PC-9 (cell line): Measurements from ENCODE around the gene LIMCH1.

Experiments
- EZH2 ChIP-seq: fragments of 200-600 bp; sonication (generic); IDR thresholded peaks from 2 replicates; pipeline ENCODE4 v1.8.0; 2017; ENCODE audit warnings: antibody characterized with exemption, low read depth
- TF ChIP-seq, protein P1 (sequence below): fragments of 200-600 bp; sonication (generic); conservative IDR thresholded peaks from 2 replicates; pipeline ENCODE4 v1.6.1; 2017; ENCODE audit warnings: mixed run types, antibody characterized with exemption, mild to moderate bottlenecking, moderate library complexity

GRCh38 chr4:41507291-41507947 lies 30.5 kb upstream of the LIMCH1 start:
- TF ChIP-seq, protein P1, sequence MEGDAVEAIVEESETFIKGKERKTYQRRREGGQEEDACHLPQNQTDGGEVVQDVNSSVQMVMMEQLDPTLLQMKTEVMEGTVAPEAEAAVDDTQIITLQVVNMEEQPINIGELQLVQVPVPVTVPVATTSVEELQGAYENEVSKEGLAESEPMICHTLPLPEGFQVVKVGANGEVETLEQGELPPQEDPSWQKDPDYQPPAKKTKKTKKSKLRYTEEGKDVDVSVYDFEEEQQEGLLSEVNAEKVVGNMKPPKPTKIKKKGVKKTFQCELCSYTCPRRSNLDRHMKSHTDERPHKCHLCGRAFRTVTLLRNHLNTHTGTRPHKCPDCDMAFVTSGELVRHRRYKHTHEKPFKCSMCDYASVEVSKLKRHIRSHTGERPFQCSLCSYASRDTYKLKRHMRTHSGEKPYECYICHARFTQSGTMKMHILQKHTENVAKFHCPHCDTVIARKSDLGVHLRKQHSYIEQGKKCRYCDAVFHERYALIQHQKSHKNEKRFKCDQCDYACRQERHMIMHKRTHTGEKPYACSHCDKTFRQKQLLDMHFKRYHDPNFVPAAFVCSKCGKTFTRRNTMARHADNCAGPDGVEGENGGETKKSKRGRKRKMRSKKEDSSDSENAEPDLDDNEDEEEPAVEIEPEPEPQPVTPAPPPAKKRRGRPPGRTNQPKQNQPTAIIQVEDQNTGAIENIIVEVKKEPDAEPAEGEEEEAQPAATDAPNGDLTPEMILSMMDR, result no peak
- no peak for TF ChIP-seq EZH2
